Fibroblast of lung (primary cell): ENCODE measurements around the gene TSHZ2. TPM values are rescaled to one million over a fixed set of nuclear protein-coding genes. Genes with fewer than 3 reads are reported as not detected.

Experiments
- DNase-seq, 2 donors: peaks; one replicate each; pipeline versions ENCODE4 v3.0.0 to v3.0.0-alpha.2; 2010; ENCODE audit warnings: low read depth in 2 of 2
- H2AFZ ChIP-seq: 2 replicates; pipeline ENCODE4 v1.5.1; 2012; ENCODE audit warnings: low read length, control low read depth, inconsistent platforms
- H3K27ac ChIP-seq: 2 replicates; pipeline ENCODE4 v1.5.1; 2011; ENCODE audit warnings: low read length, control low read depth; ENCODE audit not compliant: insufficient read depth
- H3K27me3 ChIP-seq: 2 replicates; pipeline ENCODE4 v1.5.1; 2011; ENCODE audit warnings: mild to moderate bottlenecking, low read length; ENCODE audit not compliant: control insufficient read depth, insufficient read depth
- H3K36me3 ChIP-seq: 2 replicates; pipeline ENCODE4 v1.5.1; 2011; ENCODE audit warnings: low read length; ENCODE audit not compliant: control insufficient read depth, insufficient read depth
- H3K4me1 ChIP-seq: 2 replicates; pipeline ENCODE4 v1.5.1; 2011; ENCODE audit warnings: low read length; ENCODE audit not compliant: control insufficient read depth, insufficient read depth; ENCODE audit errors: extremely low read depth
- H3K4me2 ChIP-seq: 2 replicates; pipeline ENCODE4 v1.5.1; 2011; ENCODE audit warnings: low read length, control low read depth; ENCODE audit not compliant: insufficient read depth; ENCODE audit errors: extremely low read depth
- H3K4me3 ChIP-seq, 4 experiments: fragments of 200-600 bp in 1 of 4; sonication (generic) in 1 of 4; replicated peaks in 1 of 4; 2 replicates each; pipeline ENCODE4 v1.5.1; 2011 to 2016; ENCODE audit warnings: low read length in 4 of 4, low read depth in 3 of 4, mild to moderate bottlenecking in 3 of 4, control low read depth in 2 of 4, inconsistent platforms in 1 of 4, mixed read lengths in 1 of 4; ENCODE audit not compliant: insufficient read depth in 1 of 4; ENCODE audit errors: control extremely low read depth in 1 of 4
- H3K79me2 ChIP-seq: 2 replicates; pipeline ENCODE4 v1.5.1; 2012; ENCODE audit warnings: mild to moderate bottlenecking, low read length, inconsistent platforms; ENCODE audit not compliant: control insufficient read depth, insufficient read depth
- H3K9ac ChIP-seq: 2 replicates; pipeline ENCODE4 v1.5.1; 2011; ENCODE audit warnings: mild to moderate bottlenecking, low read length, control low read depth; ENCODE audit not compliant: insufficient read depth
- H3K9me3 ChIP-seq: 2 replicates; pipeline ENCODE4 v1.5.1; 2012; ENCODE audit warnings: low read depth, low read length; ENCODE audit not compliant: control insufficient read depth, insufficient read depth
- H4K20me1 ChIP-seq: 2 replicates; pipeline ENCODE4 v1.5.1; 2011; ENCODE audit warnings: low read length; ENCODE audit not compliant: control insufficient read depth, insufficient read depth; ENCODE audit errors: extremely low read depth
- EZH2 ChIP-seq: IDR thresholded peaks from 2 replicates; pipeline ENCODE4 v1.5.1; 2012; ENCODE audit warnings: low read length, control low read depth, mild to moderate bottlenecking; ENCODE audit errors: missing control alignments
- polyA plus RNA-seq, 2 donors: library from polyadenylated mRNA; depleted of rRNA in 1 of 2; stranded (reverse) in 1 of 2; unstranded in 1 of 2; fragments of >200 nt; gene quantifications; 2 replicates each; pipeline ENCODE4 v1.2.1, GENCODE V29; 2011 to 2012; ENCODE audit warnings: missing spikeins in 1 of 2
- total RNA-seq: library from RNA; depleted of rRNA; stranded (reverse); fragments of >200 nt; gene quantifications from 2 replicates; pipeline ENCODE4 v1.2.1, GENCODE V29; 2014
- TF ChIP-seq, protein P1 (sequence below), 2 donors: IDR thresholded peaks in 1 of 2; conservative IDR thresholded peaks in 1 of 2; 1 replicate in 1 of 2; 2 replicates in 1 of 2; pipeline ENCODE4 v1.5.1; 2011 to 2012; ENCODE audit warnings: low read length in 2 of 2, control low read depth in 1 of 2, inconsistent platforms in 1 of 2, low read depth in 1 of 2, mild to moderate bottlenecking in 1 of 2

Gene TSHZ2
- total and polyA plus RNA-seq, 2 donors (not counting 1 experiment from before 2014, with no cell fraction given) = 0.15 to 2.6 TPM

DNA sequence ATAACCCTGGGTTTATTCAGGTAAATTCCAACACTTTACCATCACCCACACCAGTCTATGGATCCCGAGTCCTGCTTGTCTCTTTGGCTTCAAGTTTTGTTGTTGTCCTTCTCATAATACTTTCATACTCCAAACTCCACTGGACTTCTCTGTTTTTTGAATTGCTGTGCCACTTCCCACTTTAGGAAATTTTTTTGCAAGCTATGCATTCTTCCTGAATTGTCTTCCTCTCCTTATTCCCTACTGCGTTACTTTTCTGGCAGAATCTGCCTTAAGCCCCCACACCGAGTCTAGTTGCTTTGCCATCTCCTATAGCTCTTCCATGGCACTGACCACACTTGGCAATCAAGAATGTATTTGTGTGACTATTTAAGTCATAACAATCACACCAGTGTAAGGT lies 96.1 kb downstream of the TSHZ2 start:
- no peaks in the 10 kb centered on the region for H3K36me3 ChIP-seq
- no peak overlapping the region for H3K9ac ChIP-seq
- H3K27me3 ChIP-seq = no peaks in the 10 kb centered on the region
- no peak overlapping the region for H3K4me2 ChIP-seq
- H2AFZ ChIP-seq = no peak overlapping the region
- H3K4me1 ChIP-seq = no peaks in the 10 kb centered on the region
- no peak for DNase-seq
- no peak overlapping the region for H3K27ac ChIP-seq
- H3K79me2 ChIP-seq = no peaks in the 10 kb centered on the region
- no peak overlapping the region for H3K4me3 ChIP-seq
- no peaks in the 10 kb centered on the region for H3K9me3 ChIP-seq
- TF ChIP-seq, protein P1, sequence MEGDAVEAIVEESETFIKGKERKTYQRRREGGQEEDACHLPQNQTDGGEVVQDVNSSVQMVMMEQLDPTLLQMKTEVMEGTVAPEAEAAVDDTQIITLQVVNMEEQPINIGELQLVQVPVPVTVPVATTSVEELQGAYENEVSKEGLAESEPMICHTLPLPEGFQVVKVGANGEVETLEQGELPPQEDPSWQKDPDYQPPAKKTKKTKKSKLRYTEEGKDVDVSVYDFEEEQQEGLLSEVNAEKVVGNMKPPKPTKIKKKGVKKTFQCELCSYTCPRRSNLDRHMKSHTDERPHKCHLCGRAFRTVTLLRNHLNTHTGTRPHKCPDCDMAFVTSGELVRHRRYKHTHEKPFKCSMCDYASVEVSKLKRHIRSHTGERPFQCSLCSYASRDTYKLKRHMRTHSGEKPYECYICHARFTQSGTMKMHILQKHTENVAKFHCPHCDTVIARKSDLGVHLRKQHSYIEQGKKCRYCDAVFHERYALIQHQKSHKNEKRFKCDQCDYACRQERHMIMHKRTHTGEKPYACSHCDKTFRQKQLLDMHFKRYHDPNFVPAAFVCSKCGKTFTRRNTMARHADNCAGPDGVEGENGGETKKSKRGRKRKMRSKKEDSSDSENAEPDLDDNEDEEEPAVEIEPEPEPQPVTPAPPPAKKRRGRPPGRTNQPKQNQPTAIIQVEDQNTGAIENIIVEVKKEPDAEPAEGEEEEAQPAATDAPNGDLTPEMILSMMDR (conservative IDR thresholded peaks at IDR 0.05 in 1 of 2, IDR thresholded peaks at IDR 0.05 in 1 of 2; ENCODE audit: low read depth in 1 of 2, low read length in 2 of 2) = no peak
- no peaks in the 10 kb centered on the region for H4K20me1 ChIP-seq

DNA sequence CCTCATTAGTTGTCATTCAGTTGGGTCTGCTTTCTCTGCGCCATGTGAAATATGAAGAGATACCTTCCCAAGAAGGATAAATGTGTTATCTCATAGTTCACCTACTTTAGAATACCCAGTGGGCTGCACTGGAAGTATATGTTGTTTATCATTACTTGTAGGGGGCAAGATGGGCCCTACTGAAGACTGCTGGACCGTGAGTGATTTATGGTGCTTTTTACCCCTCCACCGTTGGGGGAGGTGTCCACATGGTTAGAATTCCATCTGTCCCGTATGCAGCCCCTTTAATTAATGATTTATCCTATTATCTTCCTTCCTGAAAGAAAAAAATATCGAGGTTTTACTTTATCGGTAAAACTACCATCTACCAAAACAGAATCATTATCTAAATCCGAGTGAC lies 97.0 kb downstream of the TSHZ2 start:
- no peaks in the 10 kb centered on the region for H4K20me1 ChIP-seq
- no peaks in the 10 kb centered on the region for H3K9me3 ChIP-seq
- H3K27me3 ChIP-seq = no peaks in the 10 kb centered on the region
- no peak overlapping the region for H2AFZ ChIP-seq
- H3K4me1 ChIP-seq = no peaks in the 10 kb centered on the region
- no peaks in the 10 kb centered on the region for H3K79me2 ChIP-seq
- H3K4me2 ChIP-seq = no peak overlapping the region
- H3K9ac ChIP-seq = no peak overlapping the region
- no peaks in the 10 kb centered on the region for H3K36me3 ChIP-seq
- H3K27ac ChIP-seq = no peak overlapping the region
- no peak for DNase-seq
- H3K4me3 ChIP-seq = no peak overlapping the region
- no peak for TF ChIP-seq EZH2
- TF ChIP-seq, protein P1 (conservative IDR thresholded peaks at IDR 0.05 in 1 of 2, IDR thresholded peaks at IDR 0.05 in 1 of 2; ENCODE audit: low read depth in 1 of 2, low read length in 2 of 2) = no peak

GRCh38 chr20:53070224-53070623 lies 98.1 kb downstream of the TSHZ2 start:
- H3K4me1 ChIP-seq = no peaks in the 10 kb centered on the region
- no peak overlapping the region for H3K4me3 ChIP-seq
- H3K36me3 ChIP-seq = no peaks in the 10 kb centered on the region
- DNase-seq = no peak
- no peaks in the 10 kb centered on the region for H3K9me3 ChIP-seq
- no peaks in the 10 kb centered on the region for H3K79me2 ChIP-seq
- no peak overlapping the region for H2AFZ ChIP-seq
- H3K4me2 ChIP-seq = no peak overlapping the region
- no peak overlapping the region for H3K9ac ChIP-seq
- no peak overlapping the region for H3K27ac ChIP-seq
- TF ChIP-seq, protein P1 (conservative IDR thresholded peaks at IDR 0.05 in 1 of 2, IDR thresholded peaks at IDR 0.05 in 1 of 2; ENCODE audit: low read depth in 1 of 2, low read length in 2 of 2) = no peak
- no peak for TF ChIP-seq EZH2
- H3K27me3 ChIP-seq = no peaks in the 10 kb centered on the region
- no peaks in the 10 kb centered on the region for H4K20me1 ChIP-seq
